Heart left ventricle (tissue), 13 donors: ENCODE measurements around the gene SULF2.

Experiments used
- CTCF ChIP-seq, 12 donors: fragments of 200-600 bp; sonication (generic) in 4 of 12; IDR thresholded peaks; one replicate each; pipeline versions ENCODE4 v1.5.0 to v1.8.0; 2018 to 2022; ENCODE audit warnings: antibody characterized with exemption in 12 of 12, mild to moderate bottlenecking in 5 of 12
- POLR2A ChIP-seq, 2 donors: fragments of 450-650 bp; IDR thresholded peaks; one replicate each; pipeline ENCODE4 v1.6.1; 2017; ENCODE audit warnings: antibody characterized with exemption in 2 of 2, mild to moderate bottlenecking in 2 of 2, moderate library complexity in 2 of 2
- donor health status: ischemic (EF 13 %, LVEDD 7.1; RV severe dilation, severe dysfunction).
- donor health status: DM: no; HTN: yes; CAD: no.
- donor health status: DM: no; HTN: no; CAD: no.
- donor health status: ischemic (EF 25% LVEDD 6.9; RV normal size, moderate dysfunction).
- donor health status: ischemic (EF 25% LVEDD 5.7; RV mildly dilated, moderate dysfunction).
- donor health status: ischemic (EF 35%, LVEDD 5.7; RV mildly dilated, moderate dysfunction).
- donor health status: nonischemic (EF 11% LVEDD 7.7; RV severe dilation, severe dysfunction).
- donor health status: DM: yes; HTN: yes; CAD: no.
- donor health status: PGD.
- donor health status: ischemic (EF 29% LVEDD 5.4; RV normal size, mild dysfunction).
- donor health status: nonischemic (EF 23%, LVEDD 6.1; RV moderate dilation, normal function).

GRCh38 chr20:47773371-47773786 lies 11.9 kb downstream of the SULF2 start:
- TF ChIP-seq CTCF (IDR thresholded peaks at IDR 0.05) = no peak
- no peak for TF ChIP-seq POLR2A (IDR thresholded peaks at IDR 0.05)
